Adrenal gland (tissue), 5 donors: ENCODE data around the gene ATG9B.

Experiments
- CTCF ChIP-seq, 6 experiments: fragments of 450-650 bp in 4 of 6; fragments of 200-600 bp in 2 of 6; sonication (generic) in 1 of 6; IDR thresholded peaks; 1 replicate in 5 of 6; 2 replicates in 1 of 6; pipeline versions ENCODE4 v1.5.1 to v1.8.0; 2016 to 2021; ENCODE audit warnings: antibody characterized with exemption in 6 of 6, mild to moderate bottlenecking in 2 of 6, moderate library complexity in 1 of 6
- POLR2A ChIP-seq, 2 donors: fragments of 450-650 bp; IDR thresholded peaks; one replicate each; pipeline ENCODE4 v1.6.1; 2017; ENCODE audit warnings: antibody characterized with exemption in 2 of 2, mild to moderate bottlenecking in 2 of 2, moderate library complexity in 1 of 2
- donor health status: DM: no; HTN: no; CAD: no.

GRCh38 chr7:151061213-151062110, 37.2 kb upstream of the ATG9B start:
- TF ChIP-seq CTCF (IDR thresholded peaks at IDR 0.05) (no peak), POLR2A (IDR thresholded peaks at IDR 0.05) (no peak)
